Measurements from ENCODE around the gene PDLIM4. TPM values are rescaled to one million over a fixed set of nuclear protein-coding genes. Genes with fewer than 3 reads are reported as not detected.

Gene PDLIM4
- polyA plus RNA-seq, 1 experiment: 31.0 TPM

DNA sequence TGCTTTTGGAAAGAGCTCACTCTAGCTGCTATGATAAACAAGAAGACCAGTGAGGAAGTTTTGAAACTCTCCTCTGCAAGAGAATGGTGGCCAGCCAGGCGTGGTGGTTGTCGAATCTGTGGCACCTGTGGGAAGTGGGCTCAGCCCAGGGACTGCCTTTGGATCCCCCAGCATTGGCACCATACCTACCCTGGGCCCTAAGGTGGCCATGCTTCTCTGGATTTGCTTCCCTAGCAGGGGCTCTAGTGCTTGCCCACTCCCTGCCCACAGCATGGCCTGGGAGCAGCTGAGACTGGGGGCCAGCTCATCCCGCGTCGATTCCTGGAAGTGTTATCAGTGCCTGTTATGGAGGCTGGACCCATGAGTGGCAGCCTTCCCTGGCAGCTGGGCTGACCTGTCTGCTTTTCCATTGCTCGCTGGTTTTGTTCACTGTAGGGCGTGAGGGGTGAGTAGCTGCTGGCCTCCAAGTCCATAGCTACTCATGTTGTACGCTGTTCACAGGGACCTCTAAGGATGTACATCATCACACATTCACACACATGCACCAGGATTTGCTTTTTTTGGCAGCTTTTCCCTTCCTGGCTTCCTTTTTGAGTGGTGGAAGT is 39.0 kb downstream of the PDLIM4 start:
- TF ChIP-seq, protein P1, sequence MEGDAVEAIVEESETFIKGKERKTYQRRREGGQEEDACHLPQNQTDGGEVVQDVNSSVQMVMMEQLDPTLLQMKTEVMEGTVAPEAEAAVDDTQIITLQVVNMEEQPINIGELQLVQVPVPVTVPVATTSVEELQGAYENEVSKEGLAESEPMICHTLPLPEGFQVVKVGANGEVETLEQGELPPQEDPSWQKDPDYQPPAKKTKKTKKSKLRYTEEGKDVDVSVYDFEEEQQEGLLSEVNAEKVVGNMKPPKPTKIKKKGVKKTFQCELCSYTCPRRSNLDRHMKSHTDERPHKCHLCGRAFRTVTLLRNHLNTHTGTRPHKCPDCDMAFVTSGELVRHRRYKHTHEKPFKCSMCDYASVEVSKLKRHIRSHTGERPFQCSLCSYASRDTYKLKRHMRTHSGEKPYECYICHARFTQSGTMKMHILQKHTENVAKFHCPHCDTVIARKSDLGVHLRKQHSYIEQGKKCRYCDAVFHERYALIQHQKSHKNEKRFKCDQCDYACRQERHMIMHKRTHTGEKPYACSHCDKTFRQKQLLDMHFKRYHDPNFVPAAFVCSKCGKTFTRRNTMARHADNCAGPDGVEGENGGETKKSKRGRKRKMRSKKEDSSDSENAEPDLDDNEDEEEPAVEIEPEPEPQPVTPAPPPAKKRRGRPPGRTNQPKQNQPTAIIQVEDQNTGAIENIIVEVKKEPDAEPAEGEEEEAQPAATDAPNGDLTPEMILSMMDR (IDR thresholded peaks at IDR 0.05; ENCODE audit: insufficient read depth, low read depth, low read length): no peak
- CTCF ChIA-PET: interaction anchor here (1.0 to 6.9 kb wide), 4 partner anchors 13 to 107 kb away, joined by 3 to 38 read pairs (median 6); no protein-coding TSS in a partner anchor

DNA sequence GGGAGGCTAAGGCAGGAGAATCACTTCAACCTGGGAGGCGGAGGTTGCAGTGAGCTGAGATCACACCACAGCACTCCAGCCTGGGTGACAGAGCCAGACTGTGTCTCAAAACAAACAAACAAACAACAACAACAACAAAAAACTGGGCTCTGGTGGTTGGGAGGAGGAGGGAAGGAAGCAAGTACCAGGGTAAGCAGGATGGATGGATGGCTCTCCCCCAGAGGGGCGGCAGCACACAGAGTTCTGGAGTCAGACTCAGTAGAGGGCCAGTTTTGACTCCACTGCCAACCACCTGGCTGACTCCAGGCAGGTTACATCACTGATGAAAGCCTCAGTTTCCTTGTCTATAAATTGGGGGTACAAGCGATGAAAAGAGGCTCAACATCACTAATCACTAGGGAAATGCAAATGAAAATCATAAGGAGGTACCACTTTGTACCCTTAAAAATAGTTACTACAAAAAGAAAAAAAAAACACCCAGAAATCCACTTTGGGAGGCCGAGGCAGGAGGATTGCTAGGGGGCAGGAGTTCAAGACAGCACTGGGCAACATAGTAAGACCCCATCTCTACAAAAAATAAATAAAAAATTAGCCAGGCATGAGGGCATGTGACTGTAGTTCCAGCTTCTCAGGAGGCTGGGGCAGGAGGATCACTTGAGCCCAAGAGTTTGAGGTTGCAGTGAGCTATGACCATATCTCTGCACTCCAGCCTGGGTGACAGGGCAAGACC is 39.9 kb downstream of the PDLIM4 start:
- no peak for DNase-seq (ENCODE audit: low read depth)
- POLR2A ChIA-PET: no interaction called here
- TF ChIP-seq, protein P1 (IDR thresholded peaks at IDR 0.05; ENCODE audit: insufficient read depth, low read depth, low read length): no peak
- H3K4me3 ChIP-seq (ENCODE audit: low read depth, low read length): no peak overlapping the region
- no peaks in the 10 kb centered on the region for H3K27me3 ChIP-seq (ENCODE audit: control insufficient read depth, insufficient read depth, low read length)
- CTCF ChIA-PET: interaction anchor here (1.2 to 6.9 kb wide), 3 partner anchors 12 to 59 kb away, joined by 3 to 38 read pairs (median 8); no protein-coding TSS in a partner anchor
- 0 out of 2 replicates have a peak, but pooled peaks cover 2% of the 10 kb centered on the region for H3K36me3 ChIP-seq (ENCODE audit: control insufficient read depth, insufficient read depth, low read length)

More for the DNA sequence above, 39.0 kb downstream of the PDLIM4 start:
- Histone ChIP-seq H3K4me3 (ENCODE audit: low read depth, low read length) (0 out of 2 replicates have a peak overlapping the region, but pooled peaks have one; percentile 0), H3K36me3 (ENCODE audit: control insufficient read depth, insufficient read depth, low read length) (0 out of 2 replicates have a peak, but pooled peaks cover 1% of the 10 kb centered on the region), H3K27me3 (ENCODE audit: control insufficient read depth, insufficient read depth, low read length) (no peaks in the 10 kb centered on the region)
- no peak for DNase-seq (ENCODE audit: low read depth)
- POLR2A ChIA-PET: no interaction called here

DNA sequence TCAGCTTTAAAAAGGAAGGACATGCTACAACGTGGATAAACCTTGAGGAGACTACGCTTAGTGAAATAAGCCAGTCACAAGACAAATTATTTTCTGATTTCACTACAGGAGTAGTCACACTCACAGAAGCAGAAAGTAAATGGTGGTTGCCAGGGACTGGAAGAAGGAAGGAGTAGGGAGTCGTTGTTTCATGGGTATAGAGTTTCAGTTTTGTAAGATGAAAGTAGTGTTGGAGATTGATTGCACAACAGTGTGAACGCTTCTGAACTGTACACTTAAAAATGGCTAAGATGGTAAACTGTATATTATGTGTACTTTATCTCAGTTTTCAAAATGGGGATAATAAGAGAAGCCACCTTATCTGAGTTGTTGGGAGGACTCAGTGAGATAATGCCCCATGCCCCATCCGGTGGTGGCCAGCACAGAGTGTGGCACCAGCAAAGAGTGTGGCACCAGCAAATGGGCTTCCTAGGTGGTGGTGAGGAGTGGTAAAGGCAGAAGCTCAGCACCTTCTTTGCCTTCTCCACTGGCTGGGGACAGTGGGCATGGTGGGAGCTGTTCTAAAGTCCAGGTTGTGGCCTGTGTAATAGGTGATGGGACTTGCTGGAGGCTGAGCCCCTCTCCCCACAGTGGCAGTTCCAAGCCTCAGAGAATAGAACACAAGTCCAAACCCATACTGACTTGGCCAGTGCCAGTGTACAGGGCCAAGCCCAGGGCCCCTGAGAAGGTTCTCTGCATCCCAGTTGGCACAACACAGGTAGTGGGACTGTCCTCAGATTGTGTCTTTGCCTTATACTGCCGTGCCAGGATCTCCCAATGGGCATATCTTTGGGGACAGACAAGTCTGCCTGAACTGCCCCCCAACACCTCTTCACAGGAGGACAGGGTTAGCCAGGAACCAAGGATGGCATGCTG is 41.1 kb downstream of the PDLIM4 start:
- POLR2A ChIA-PET: no interaction called here
- CTCF ChIA-PET: interaction anchor here (0.6 kb wide), 1 partner anchor 21 kb away, joined by 3 read pairs; no protein-coding TSS in a partner anchor
- no peak for DNase-seq (ENCODE audit: low read depth)

DNA sequence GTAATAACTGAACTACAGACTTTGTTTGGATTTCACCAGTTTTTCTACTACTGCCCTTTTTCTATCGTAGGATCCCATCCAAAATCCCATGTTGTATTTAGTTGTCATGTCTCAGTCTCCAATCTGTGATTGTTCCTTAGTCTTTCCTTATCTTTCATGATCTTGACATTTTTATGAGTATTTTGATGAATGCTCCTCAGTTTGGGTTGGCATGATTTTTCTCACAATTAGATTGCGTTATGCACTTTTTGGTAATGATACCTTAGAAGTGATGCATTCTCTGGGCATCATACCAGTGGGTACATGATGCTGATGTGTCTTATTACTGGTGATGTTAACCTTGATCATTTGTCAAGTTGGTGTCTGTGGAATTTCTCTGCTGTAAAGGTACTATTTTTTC is 42.4 kb downstream of the PDLIM4 start:
- ChIA-PET POLR2A (no interaction called here), CTCF (interaction anchor here (0.8 to 1.2 kb wide), 3 partner anchors 10 to 62 kb away, joined by 4 to 6 read pairs (median 5); no protein-coding TSS in a partner anchor)
- no peak for DNase-seq (ENCODE audit: low read depth)
- Histone ChIP-seq H3K36me3 (ENCODE audit: control insufficient read depth, insufficient read depth, low read length) (0 out of 2 replicates have a peak, but pooled peaks cover 2% of the 10 kb centered on the region), H3K4me3 (ENCODE audit: low read depth, low read length) (no peak overlapping the region), H3K27me3 (ENCODE audit: control insufficient read depth, insufficient read depth, low read length) (no peaks in the 10 kb centered on the region)
- TF ChIP-seq, protein P1 (IDR thresholded peaks at IDR 0.05; ENCODE audit: insufficient read depth, low read depth, low read length): no peak

More for the DNA sequence above, 41.1 kb downstream of the PDLIM4 start:
- Histone ChIP-seq H3K4me3 (ENCODE audit: low read depth, low read length) (no peak overlapping the region), H3K27me3 (ENCODE audit: control insufficient read depth, insufficient read depth, low read length) (no peaks in the 10 kb centered on the region), H3K36me3 (ENCODE audit: control insufficient read depth, insufficient read depth, low read length) (0 out of 2 replicates have a peak, but pooled peaks cover 2% of the 10 kb centered on the region)
- TF ChIP-seq, protein P1 (IDR thresholded peaks at IDR 0.05; ENCODE audit: insufficient read depth, low read depth, low read length): no peak
